GM12892 (cell line): ENCODE measurements around the gene HDAC8.

Experiments
- POLR2A ChIP-seq: IDR thresholded peaks from 2 replicates; pipeline ENCODE4 v1.6.1; 2011; ENCODE audit warnings: low read depth, low read length, control low read depth
- TAF1 ChIP-seq: IDR thresholded peaks from 2 replicates; pipeline ENCODE4 v1.6.1; 2011; ENCODE audit warnings: low read depth, mild to moderate bottlenecking, control low read depth, low read length, borderline replicate concordance

GRCh38 chrX:72430405-72430968, 142.2 kb downstream of the HDAC8 start:
- TF ChIP-seq TAF1 = no peak
- no peak for TF ChIP-seq POLR2A
